HL-60/S4 treated with retinoic acid at 250 ng/mL for 4 days and 3 days (cell line): ENCODE measurements around the gene ADORA2B.
"Not testable (repeated sequence)": the region's sequence is repeated elsewhere in the genome, so short reads cannot be mapped to it uniquely, and the experiment has no call there.

Experiments used
- in situ Hi-C: fragments of 300-500 bp; cut with MboI; formaldehyde crosslinking; loops from 2 replicates; pipeline ENCODE4 v1.7.0; 2022; ENCODE audit warnings: low sequenced_read_pairs

ADORA2B gene

DNA sequence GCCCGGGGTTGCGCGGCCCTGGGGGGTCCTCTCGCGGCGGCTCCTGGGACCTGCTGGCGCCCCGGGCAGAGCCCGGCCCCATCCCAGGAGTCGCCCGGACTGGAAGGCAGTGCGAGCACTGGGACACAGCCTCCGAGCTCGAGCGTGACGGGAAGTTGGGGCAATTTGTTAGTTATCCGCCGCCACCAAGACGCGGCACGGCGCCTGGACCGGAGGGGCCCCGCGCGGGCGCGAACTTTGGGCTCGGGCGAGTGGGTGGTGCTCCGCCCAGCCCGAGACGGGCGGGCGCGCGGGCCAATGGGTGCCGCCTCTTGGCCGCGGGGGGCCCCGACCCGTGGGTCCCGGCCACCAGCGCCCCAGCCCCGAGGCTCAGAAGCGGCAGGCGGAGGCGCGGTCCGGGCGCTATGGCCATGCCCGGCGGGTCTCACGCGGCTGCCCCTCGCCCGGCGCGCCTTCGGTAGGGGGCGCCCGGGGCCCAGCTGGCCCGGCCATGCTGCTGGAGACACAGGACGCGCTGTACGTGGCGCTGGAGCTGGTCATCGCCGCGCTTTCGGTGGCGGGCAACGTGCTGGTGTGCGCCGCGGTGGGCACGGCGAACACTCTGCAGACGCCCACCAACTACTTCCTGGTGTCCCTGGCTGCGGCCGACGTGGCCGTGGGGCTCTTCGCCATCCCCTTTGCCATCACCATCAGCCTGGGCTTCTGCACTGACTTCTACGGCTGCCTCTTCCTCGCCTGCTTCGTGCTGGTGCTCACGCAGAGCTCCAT, at the start of gene ADORA2B:
TSS of gene ADORA2B (plus strand) at position 372 of the 768 bp plus-strand sequence. CDS start at position 491, 119 bp downstream.
- in situ Hi-C loops: no loop called here

DNA sequence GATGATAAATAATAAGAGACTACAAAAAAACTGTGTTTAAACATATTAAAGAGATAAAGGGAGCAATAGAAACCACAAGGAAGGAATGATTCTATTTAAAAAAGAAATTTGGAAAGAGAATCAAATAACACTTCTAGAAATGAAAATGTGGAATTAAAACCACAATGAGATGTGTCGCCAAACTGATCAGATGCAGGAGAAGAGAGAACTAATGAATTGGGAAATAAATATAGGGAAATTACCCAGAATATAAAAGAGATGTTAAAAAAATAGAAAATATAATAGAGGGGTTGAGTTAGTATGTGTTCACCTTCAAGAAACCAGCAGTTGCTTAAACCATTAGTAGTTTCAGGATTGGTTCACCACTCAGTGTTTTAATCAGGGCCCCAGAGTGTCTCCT, 48.7 kb upstream of the ADORA2B start:
- in situ Hi-C loops: no loop called here

DNA sequence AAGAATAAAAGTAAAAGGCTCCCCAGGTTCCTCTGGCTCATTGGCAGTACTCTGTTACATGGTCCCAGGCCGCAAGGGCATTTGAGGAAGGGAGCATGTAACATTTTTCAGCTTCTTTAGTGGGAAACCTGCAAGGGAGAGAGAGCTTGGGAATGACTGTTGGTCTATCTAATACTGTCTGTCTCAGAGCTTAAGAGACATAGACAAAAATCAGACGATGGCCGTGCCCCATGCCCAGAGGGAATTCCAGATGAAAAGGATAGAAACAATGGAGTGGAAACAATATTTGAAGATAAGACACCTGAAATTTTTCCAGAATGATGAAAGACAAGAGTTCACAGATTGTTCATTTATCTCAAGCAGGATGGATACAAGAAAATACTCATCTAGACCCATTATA, 48.1 kb upstream of the ADORA2B start:
- in situ Hi-C loops: no loop called here

DNA sequence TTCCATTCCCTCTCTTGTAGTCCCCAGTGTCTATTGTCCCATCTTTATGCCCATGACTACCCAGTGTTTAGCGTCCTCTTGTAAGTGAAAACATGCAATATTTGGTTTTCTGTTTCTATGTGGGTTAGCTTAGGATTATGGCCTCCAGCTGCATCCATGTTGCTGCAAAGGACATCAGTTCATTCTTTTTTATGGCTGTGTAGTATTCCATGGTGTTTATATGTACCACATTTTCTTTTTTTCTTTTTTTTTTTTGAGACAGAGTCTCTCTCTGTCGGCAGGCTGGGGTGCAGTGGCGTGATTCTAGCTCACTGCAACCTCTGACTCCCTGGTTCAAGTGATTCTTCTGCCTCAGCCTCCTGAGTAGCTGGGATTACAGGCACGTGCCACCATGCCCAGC, 45.3 kb upstream of the ADORA2B start:
- in situ Hi-C loops: not testable (repeated sequence)

DNA sequence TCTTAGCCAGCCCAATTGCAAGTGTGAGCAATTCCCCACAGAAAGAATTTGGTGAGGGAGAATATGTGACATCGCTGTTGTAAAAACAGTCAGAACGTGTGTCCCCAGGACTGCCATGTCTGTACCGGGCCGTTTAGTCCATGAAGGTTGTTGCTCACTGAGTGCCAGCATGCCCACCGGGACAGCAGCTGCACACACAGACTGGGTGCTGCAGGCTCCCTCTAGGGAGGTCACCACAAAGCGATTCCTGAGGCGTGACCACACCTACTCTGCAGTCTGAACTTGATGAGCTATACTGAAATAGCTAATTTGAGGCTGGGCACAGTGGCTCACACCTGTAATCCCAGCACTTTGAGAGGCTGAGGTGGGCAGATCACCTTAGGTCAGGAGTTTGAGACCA, 44.1 kb upstream of the ADORA2B start:
- in situ Hi-C loops: no loop called here

DNA sequence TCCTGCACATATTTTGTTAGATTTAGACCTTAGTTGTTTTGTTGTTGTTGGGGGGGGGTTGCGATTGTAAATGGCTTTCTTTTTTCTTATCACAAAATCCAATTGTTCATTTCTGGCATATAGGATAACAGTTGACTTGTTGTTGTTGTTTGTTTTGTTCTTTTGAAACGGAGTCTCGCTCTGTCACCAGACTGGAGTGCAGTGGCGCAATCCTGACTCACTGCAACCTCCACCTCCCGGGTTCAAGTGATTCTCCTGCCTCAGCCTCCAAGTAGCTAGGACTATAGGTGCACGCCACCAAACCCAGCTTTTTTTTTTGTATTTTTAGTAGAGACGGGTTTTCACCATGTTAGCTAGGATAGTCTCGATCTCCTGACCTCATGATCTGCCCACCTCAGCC, 39.7 kb upstream of the ADORA2B start:
- in situ Hi-C loops: not testable (repeated sequence)

DNA sequence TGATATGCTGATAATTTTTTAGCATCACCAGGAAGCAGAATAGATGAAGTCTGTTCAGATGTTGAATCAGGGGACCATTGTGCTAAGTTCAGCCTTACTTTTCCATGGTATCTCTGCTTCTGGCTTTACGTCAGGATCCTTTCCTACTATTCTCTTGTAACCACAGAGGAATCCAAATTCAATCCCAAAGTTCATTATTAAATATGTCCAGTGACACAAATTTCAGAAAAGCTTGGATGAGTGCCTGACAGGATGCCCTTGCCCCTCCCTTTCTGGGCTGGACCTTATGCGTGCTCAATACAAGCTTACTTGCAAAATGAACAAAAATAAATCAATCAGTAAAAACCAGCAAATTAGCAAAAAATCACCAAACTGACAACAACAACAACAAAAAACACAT, 37.6 kb upstream of the ADORA2B start:
- in situ Hi-C loops: no loop called here

DNA sequence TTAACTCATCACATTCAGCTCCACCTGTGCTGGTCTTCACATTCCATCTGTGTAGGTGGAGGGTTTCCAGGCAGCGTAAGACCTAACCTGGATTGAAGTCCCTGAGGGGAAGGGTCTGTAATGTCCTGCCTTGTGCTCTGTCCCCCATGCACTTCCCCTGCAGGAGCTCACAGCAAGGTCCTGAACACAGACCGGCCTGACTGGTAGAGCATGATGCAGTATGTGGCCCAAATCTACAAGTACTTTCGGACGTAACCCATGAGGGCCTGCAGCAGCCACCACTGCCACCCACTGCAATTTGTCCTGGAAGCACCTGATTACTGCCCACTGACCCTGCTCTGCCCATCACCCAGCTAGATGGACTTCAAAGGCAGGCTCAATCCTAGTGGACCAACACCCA, 36.6 kb upstream of the ADORA2B start:
- in situ Hi-C loops: no loop called here

DNA sequence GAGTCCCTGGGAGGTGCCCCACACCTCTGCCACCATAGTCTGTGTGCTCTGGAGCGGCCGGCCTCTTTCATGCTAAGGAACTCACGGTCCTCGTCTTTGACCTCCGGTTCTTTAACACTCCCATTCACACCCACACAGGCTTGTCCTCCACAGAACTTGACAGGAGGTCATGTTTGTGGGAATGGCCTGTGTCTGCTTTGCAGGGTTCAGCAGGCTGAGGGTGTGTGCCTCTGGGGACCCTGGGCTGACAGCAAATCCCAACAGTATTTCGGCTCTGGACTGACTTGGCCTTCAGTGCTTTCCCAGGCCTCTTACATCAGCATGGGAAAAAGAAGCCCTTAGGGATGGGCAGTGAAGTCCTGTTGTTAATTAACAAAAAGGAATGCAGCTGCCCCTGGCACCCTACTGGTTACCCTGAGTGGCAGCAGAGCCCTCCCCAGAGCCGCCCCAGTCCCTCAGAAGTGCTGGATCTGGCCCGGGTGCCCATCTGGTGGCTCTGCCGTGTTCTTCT, 35.4 kb upstream of the ADORA2B start:
- in situ Hi-C loops: no loop called here

DNA sequence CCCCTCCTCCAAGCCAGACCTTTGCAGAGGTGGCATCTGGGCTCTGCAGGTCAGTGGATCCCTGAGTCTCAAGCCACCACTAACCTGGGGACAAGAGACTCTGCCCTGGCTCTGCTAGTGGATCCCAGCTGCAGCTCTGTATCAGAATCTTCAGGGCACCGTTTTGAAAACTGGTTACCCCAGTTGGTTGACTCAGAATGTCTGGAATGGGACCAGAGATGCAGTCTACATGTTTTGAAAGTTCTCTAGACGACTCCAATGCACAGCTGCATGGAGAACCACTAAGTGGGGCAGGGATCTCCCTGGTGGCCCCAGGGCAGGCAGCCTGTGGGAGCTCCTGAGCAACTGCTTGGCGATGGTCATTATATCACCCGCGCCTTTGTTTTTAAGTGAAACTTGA, 34.1 kb upstream of the ADORA2B start:
- in situ Hi-C loops: no loop called here

DNA sequence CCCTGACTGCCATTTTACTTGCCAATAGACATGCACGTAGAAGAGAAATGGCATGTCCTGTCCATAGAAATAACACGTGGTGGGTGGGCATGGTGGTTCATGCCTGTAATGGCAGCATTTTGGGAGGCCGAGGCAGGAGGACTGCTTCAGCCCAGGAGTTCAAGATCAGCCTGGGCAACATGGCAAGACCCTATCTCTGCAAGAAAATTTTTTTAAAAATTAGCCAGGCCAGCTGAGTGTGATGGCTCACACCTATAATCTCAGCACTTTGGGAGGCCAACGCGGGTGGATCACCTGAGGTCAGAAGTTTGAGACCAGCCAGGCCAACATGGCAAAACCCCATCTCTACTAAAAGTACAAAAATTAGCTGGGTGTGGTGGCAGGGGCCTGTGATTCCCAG, 33.2 kb upstream of the ADORA2B start:
- in situ Hi-C loops: not testable (repeated sequence)

DNA sequence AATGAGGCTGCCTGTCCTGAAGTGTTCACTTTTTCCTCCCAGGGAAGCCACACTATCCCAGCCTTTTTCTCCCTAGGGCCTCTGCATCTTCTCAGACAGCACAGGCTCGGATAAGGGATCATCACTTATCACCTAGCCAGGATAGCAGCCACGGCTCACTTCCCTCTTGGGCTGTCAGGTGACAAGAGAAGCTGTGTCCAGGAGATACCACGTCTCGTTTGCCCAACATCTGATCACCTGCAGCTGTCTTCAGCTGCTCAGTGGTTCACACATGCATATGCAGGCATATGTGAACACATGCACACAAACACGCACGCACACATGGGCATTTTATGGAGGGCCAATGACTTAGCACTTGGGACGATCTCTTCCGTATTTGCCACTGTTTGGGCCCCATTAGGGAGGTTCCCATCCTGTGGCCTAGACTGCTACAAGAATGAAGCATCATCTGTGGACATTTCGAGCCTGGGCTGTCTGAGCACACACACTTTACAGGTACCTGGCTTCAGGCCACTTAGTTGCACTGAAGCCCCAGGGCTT, 32.4 kb upstream of the ADORA2B start:
- in situ Hi-C loops: no loop called here

DNA sequence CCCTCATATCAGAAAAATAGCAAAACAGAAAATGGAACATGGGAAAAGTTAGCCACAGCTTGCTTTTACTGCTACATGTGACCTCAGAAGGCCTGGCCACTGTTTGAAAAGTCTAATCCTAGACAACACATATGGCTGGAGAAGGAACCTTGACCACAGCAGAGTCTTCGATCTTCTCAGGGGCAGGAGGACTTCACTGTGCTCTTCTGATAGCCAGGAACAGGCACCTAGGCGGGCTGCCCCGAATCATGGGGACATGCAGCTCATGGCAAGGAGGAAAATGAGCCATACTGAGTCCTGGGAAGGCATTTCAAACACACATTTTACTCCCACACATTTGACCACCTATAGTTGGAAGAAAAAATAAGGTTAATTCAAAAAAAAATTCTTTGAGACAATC, 31.1 kb upstream of the ADORA2B start:
- in situ Hi-C loops: no loop called here

DNA sequence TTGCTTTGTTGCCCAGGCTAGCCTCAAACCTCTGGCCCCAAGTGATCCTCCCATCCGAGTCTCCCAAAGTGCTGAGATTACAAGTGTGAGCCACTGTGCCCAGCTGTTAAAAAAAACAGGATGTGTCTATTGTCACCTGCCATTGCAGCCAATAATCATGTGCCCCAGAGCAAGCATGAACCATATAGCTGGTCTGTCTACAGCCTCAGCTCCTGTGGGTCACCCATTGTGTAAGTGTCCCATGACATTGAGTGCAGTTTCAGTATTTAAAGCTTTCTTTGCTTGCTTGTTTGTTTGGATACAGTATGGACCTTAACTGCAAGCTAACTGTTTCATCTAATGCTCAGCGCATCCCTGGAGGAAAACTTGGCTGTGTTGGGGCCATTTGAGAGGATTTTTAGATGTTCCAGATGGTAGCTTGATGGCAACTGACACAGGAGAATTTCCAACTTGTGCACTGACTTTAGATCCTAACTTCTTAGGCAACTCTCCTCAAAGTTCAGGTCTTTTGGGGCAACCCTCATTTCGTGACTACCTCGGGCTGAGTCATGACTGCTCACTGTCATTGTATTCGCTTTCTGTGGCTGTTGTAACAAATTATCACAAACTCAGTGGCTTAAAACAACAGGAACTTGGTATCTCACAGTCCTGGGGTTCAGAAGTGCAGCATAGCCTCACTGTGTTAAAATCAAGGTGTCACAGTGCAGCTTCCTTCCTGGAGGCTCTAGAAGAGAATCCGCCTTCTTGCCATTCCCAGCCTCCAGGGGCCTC, 30.3 kb upstream of the ADORA2B start:
- in situ Hi-C loops: no loop called here

DNA sequence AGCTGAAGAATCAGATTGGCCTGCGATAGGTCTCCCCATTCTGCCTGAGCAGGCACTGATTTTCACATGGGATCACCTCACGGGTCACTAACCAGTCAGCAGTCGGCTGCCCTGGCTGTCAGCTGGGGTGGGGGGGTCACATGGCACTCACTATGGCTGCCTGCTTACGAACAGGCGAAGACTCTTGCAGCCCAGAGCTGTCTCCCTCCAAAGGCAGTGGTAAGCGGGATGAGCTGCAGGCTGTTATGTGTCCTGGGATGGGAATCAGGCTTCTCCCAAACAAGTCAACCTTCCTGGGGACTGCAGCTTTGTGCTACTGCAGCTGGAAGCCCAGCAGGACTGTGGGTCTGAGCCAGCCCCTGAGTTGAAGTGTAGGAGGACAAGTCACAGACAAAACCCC, 29.0 kb upstream of the ADORA2B start:
- in situ Hi-C loops: no loop called here

DNA sequence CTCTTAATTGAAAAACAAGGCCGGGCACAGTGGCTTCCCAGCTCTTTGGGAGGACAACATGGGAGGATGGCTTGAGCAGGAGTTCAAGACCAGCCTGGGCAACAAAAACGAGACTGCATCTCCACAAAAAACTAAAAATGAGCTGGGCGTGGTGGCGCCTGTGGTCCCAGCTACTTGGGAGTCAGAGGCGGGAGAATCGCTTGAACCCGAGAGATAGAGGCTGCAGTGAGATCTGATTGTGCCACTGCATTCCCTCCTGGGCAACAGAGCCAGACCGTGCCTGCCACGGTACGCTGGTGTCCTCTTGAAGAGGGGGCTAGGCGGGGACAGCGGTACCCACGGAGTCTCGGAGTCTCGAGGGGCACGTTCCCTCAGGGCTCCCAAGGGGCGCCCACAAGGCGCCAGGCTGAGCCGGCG, 27.9 kb upstream of the ADORA2B start:
- in situ Hi-C loops: no loop called here

DNA sequence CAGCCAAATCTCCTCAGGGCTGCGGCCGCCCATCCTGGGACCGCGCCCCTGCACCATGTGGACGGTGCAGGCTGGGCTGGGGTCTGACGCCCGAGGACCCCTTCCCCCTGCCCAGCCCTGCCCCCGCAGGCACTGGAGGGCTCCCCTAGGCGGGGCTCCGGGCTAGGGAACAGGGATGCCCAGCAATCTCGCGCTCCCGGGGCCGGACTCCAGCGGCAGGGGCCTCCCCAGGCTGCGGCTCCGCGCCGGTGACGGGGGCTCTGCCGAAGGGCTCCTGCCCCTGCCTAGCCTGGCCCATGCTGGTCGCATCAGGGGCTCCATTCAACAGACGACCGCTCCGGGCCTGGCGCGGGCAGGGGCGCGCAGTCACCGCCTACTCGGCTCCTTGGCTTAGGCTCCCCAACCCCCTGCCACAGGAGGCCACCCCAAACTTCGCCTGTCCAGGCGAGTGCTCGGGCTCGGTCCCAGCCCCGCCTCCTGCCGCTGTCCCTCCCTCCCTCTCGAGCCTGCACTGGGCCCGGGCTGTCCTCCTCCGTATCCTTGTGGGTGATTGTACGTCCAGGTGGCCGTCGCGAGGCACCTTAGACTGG, 27.4 kb upstream of the ADORA2B start:
- in situ Hi-C loops: no loop called here

DNA sequence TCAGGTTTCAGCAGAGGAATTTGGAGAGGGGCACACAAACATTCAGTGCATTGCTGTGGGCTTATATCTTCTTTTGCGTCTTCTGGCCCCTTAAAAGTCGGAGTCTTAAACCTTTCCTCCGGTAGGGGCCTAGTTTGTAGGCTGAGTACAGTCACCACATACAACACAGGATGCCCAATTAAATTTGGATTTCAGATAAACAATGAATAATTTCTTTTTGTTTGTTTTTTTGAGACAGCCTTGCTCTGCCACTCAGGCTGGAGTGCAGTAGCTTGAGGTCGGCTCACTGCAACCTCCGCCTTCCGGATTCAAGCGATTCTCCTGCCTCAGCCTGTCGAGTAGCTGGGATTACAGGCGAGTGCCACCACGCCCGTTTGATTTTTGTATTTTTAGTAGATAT, 26.7 kb upstream of the ADORA2B start:
- in situ Hi-C loops: no loop called here

DNA sequence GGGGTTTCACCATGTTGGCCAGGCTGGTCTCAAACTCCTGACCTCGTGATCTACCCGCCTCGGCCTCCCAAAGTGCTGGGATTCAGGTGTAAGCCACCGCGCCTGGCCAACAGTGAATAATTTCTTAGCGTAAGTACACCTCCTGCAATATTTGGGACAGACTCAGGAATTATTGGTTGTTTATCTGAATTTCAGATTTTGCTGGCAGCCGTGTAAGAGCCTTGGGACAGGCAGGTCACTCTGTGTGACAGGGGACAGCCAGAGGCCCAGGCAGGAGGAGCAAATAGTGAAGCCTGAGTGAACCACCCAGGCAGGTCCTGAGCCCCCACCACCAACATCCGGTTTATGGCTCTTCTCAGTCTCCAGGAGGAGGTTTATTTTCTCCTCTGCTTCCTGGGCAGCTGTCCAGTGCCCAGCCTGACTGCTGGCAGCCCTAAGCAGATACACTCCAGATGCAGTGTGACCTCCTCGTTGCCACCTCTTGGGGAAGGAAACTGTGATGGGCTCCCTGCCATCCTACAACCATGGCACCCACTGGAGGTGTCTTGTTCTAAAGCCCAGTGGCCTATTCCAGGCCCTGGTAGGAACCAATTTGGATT, 26.2 kb upstream of the ADORA2B start:
- in situ Hi-C loops: no loop called here

DNA sequence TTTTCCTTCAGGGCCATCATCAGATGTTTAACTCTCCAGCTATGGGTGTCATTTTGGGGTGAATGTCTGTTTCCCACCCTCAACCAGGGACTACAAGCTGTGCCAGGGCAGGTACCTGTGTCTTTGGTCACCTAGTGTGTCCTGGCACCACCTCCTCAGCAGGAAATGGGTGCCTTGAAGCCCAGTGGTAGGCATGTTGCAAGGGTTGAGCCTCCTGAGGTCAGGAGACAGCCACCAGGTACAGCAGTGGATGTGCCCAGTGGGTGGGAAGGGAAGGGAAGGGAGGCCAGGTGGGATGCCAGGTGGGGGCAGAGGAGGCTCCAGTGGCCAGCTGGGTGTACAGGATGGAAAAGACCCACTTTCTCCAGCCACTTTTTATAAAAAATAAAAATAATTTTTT, 25.5 kb upstream of the ADORA2B start:
- in situ Hi-C loops: no loop called here

DNA sequence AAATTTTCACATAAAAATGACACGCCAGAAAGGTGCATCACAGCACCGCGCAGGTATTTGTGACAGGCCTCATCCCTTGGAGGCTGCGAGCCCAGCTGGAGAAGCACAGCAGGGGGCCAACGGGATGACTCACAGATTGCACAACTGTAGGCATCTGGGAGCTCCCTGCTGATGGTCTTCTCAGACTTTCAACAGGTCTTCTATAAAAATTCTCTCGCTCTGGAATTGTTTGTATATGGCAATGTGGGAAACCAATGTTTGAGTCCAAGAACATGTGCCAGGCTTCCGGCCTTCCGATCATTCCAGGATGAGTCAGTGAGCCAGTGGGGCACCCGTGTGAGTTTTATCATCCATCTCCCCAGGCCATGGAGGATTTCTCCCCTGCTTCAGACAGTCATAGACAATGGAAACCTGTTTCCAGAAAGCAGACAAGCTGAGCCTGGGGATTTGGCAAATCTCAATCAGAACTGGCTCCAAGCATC, 24.1 kb upstream of the ADORA2B start:
- in situ Hi-C loops: no loop called here
